SK-N-MC (cell line): Measurements from ENCODE around the gene MTMR2.

Experiments
- EZH2 ChIP-seq: fragments of 200-600 bp; sonication (generic); IDR thresholded peaks from one replicate; pipeline ENCODE4 v1.6.1; 2017; ENCODE audit warnings: antibody characterized with exemption
- POLR2AphosphoS5 ChIP-seq: IDR thresholded peaks from 2 replicates; pipeline ENCODE4 v1.6.1; 2012; ENCODE audit warnings: mild to moderate bottlenecking, low read depth, low read length, borderline replicate concordance

DNA sequence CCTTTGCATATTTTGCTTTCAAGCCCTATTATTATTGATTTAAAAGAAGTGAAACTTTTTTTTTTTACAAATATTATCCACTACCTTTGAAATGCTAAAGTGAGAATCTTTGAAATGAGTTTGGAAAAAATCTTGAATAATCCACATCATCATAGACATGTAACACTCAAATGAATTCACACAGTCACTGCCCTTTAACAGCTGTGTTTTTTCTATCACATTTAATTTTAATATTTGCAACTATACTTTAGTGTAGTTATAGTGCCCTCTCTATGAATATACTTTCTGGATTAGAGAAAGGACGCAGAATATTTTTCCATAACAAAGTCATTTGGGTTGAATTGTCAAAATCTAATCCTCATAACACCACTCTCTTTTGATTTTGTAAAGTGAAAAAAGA is 37.9 kb upstream of the MTMR2 start:
- no peak for TF ChIP-seq POLR2AphosphoS5
- no peak for TF ChIP-seq EZH2
